Stromal cell of bone marrow (primary cell): ENCODE measurements around the gene ZSCAN22.

Experiments used
- DNase-seq: peaks from one replicate; pipeline ENCODE4 v3.0.0-alpha.2; 2012; ENCODE audit warnings: low read depth

ZSCAN22 gene

GRCh38 chr19:58351990-58352755 lies 25.4 kb downstream of the ZSCAN22 start:
- DNase-seq: no peak

- no peak for DNase-seq
Observed at GRCh38 chr19:58352760-58353671, 26.2 kb downstream of the ZSCAN22 start, which contains the start of gene A1BG. TSS of gene A1BG (minus strand) at chr19:58353492. CDS start at chr19:58353437, 55 bp downstream.

DNA sequence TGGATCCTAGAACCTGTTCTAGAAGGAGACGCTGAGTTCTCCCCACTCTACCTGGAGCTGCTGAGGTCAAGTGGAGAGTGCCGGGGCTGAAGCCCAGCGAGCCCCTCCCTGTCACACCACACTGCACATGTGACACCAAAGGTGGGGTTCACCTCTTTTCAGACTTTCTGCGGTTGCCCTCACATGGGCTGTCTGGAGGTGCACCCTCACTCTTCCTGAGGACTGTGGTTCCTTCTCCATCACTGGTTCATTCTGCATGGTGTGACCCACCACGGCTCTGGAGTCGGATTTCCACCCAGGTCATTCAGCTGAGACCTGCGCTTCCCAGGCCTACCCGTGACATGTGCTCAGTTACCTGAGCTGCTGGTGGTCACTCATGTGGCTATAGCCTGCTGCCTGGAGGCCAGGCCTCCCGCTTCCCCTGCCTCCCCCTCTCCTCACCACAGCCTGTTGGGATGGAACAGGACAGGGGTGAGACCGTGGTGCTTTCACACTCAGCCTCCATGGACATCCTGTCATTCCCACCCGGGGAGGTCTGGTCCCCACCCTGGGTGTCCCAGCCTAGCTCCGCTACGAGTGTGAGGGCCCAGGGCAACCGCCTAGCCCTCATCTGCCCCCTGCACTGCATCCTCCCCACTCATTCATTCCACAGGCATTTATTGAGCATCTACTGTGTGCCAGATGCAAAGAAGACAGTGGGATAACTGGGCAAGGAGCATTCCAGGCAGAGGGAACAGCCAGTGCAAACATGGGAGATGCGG lies 27.1 kb downstream of the ZSCAN22 start:
- no peak for DNase-seq

DNA sequence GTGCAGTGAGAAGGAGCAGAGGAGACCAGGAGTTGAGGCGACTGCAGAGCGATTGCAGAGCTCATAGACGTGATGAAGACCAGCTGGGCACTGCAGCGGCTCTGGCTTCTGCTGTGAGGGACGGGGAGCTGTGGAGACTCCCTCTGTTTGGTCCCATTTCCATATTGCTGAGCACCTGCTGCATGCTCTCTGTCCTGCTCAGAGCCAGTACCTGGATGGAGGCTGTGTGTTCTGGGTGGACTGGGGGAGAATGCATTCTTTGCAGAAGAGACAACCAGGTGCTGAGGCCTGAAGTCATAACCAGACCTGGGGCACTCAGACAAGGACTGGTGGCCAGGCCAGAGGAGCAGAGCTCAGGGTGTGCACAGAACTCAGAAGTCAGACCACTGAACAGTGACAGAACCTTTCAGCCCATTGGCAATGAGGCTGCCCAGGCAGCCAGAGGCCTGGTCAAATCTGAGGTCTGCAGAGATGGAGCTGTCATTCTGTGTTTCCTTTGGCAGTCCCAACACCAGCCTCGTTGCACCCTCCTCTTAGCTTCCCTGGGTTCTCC lies 27.8 kb downstream of the ZSCAN22 start:
- DNase-seq: no peak

GRCh38 chr19:58355215-58355796 lies 28.5 kb downstream of the ZSCAN22 start:
- no peak for DNase-seq

- no peak for DNase-seq
Observed at GRCh38 chr19:58355908-58356765, 29.3 kb downstream of the ZSCAN22 start.

DNA sequence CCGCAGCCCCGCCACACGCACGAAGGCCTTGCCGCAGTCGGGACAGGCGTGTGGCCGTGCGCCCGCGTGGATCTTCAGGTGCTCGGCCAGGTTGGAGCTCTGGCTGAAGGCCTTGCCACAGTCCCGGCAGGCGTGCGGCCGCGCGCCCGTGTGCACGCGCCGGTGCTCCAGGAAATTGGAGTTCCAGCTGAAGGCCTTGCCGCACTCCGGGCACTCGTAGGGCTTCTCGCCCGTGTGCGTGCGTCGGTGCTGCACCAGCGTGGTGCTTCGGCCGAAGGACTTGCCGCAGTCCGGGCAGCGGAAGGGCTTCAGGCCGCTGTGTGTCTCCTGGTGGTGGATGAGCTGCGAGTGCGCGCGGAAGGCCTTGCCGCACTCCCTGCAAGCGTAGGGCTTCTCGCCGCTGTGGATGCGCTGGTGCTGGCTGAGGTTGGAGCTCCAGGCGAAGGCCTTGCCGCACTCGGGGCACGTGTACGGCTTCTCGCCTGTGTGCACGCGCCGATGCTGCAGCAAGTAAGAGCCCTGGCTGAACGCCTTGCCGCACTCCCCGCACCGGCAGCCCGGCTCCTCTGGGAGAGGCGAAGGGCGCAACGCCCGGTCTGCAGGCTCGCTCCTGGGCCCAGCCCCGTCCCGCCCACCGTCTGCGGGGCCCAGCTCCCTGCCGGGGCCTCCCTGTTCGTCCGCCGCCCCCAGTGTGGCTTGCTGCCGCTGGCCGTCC lies 30.1 kb downstream of the ZSCAN22 start:
- DNase-seq: no peak

- DNase-seq: no peak
Observed at GRCh38 chr19:58357481-58358145, 30.8 kb downstream of the ZSCAN22 start.

DNA sequence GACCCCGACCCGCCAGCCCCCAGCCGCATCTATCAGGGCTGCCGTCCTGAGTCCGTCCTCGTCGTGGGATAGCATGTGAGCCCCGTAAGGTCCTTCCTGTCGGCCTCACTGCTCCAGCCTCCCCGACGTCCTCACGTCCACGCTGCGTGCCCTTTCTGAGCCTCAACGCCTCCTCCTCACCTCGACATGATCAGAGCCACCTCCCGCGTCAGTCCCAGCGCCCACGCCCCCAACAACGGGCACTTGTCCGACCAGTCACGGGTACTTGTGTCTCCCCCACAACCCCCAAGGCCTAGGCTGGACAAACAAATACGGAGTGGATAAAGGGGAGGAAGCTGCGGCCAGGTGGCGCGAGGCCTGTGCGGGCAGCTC lies 35.1 kb downstream of the ZSCAN22 start:
- no peak for DNase-seq

DNA sequence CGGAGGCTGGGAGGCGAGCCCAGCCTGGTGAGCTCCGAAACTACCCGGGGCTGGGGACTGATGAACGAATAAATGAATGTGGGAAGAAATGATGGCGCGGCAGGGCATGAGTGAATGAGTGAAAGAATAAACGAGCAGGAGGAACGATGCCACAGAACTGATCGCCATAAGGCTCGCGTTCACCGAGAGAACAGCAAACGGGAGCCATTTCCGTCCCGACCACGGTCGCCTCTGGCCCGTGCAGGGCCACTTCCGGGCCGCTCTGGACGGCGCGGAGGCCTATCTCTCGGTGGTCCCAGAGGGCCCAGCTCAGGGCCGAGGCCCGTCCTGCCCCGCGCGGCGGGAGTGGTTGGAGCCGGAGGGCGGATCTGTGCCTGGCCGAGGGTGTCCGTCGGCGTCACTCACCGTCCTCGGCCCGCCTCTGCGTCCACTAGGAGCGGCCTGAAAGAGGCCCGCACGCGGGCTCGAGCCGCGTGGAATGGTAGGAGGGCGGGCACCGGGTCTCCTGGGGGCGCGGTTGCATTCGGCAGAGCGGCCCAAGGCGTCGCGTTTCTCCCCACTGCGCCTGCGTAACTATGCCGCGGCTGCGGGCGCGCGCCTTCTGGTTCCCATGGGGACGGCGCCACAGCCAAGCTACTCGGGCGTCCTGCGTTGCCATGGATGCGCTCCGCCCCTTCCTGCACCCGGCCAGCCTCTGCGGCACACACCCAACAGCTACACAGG lies 35.6 kb downstream of the ZSCAN22 start, which contains the start of gene ZNF497:
Gene ZNF497, minus strand, starts transcription at position 480 of the 723 bp plus-strand sequence. CDS start 5,116 bp downstream, outside the sequence.
- peak; percentile 90 for DNase-seq

DNA sequence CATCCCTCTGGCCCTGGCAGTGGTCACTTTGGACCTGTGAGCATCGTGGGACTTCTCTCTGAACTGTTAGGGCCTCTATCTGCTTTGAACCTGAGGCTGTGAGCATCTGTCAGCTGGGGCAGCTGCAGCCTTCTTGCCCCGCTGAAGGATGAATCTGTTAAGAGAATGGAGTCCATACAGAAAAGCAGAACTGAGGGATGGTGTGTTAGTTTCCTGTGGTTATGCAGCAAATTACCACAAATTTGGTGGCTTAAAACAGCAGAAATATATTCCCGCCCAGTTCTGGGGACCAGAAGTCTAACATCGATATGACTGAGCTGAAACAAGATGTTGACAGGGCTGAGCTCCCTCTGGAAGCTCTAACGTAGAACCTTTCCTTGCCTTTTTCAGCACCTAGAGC lies 37.4 kb downstream of the ZSCAN22 start:
- DNase-seq: no peak

DNA sequence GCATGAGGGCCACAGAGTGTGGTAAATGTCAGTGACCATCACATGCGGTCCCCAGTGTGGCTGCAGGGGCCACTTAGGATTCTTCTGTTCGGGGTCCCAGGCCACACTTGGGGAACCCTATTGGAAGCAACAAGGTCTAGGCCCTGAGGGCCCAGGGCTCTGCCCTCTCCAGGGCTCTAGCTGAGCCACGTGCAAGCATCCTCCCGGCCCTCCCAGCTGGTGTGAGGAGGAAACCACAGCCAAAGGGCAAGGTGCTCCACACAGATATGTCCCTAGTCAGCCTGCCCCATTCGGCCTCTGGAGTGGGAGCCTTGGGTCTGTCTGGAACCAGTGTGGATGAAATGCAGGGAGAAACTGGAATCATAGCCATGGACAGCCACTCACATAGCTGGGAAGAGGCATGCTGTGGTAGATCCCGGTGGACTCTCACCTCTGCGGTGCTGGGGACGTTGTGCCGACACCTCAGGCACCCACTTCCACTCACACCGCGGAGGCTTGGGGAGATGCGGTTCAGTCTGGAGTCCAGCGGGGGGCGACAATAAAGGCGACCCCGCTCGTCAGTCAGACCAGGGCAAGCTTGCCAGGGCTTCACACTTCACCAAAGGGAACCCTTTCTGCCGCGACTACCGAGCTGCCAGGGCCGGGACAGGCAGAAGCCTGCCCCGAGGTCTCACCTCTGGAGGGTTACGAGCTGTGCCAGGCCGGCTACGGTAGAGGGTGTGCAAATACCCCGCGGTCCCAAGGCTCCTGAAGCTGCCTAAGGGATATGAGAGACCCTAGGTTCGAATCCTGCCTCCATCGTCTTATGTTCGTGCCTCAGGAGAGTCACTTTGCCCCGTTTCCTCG lies 40.0 kb downstream of the ZSCAN22 start:
- DNase-seq: no peak

- no peak for DNase-seq
Observed at GRCh38 chr19:58367698-58368454, 41.1 kb downstream of the ZSCAN22 start.

- no peak for DNase-seq
Observed at GRCh38 chr19:58368561-58369360, 42.0 kb downstream of the ZSCAN22 start.

DNA sequence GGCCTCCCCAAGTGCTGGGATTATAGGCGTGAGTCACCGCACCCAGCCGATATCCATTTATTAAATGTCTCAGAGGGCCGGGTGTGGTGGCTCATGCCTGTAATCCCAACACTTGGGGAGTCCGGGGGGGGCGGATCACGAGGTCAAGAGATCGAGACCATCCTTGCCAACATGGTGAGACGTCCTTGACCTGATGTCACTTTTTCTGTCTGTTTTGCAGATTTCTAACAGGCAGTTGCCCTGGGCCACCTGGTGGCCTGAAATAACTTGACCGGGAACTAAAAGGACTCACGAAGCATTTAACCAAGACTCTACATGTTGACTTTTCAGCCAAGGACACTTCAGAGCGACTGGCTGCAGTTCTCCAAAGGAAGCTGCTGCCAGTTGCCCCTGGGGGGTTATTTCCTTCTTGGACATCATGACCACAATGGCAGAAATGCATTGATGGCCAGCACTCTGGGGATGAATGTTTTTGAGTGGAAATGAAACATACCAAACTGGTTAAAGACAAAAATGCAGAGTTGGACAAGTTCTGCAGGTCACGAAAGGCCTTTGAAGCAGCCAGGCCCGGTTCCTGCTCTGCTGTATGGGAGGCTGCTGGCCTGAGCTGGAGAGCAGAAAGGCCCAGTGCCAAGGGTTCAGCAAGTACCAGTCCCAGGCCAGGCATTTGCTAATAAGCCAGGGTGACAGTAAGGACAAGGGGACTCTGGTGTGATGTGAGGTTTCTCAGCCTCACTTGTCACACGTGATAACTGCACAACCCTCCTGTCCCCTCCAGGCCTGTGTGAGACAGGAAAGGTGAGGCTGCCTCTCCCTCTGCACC lies 45.7 kb downstream of the ZSCAN22 start:
- DNase-seq: no peak
